COR-L47 (cell line): Measurements from ENCODE around the gene RALB.
"Not testable (repeated sequence)": the region's sequence is repeated elsewhere in the genome, so short reads cannot be mapped to it uniquely, and the experiment has no call there.

Experiments
- DNase-seq: peaks from one replicate; lab custom pipeline; 2025; lab: John Stamatoyannopoulos, UW

RALB gene

DNA sequence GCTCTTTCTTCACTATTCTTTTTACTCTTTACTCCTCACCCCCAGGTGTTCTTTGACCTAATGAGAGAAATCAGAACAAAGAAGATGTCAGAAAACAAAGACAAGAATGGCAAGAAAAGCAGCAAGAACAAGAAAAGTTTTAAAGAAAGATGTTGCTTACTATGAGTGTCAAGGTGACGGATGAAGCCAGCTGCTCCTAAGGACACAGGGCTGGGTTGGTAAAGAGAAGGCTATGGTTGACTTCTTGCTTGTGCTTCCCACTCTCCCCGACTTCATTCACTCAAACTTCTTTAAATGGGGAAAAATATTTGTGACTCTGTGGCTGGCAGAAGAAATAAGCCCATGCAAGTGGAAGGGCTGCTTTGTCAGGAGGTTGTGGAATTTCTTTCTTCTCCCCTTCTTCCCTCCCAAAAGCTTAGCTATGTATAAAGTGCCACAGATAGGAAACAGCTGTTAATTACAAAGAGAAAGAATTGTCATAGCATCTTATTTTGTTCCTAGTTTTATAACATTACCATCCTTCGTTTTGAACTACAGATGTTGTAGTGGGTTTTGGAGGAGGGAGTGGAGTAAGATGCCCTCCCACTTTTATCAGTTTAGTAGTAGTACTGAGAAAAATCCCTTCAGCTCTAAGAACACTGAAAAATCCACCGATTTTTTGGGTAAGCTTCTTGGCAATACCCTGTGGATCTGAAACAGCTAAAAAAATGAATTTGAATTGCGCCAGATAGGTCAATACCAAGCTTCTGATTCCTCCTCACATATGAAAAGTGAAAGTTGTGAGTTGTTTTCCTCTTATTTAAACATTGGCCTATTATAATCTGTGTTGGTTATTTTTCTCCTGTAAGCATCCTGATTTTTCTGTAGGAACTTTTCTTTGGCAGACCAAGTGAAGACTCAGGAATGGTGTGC lies 40.7 kb downstream of the RALB start:
- DNase-seq, result no peak

DNA sequence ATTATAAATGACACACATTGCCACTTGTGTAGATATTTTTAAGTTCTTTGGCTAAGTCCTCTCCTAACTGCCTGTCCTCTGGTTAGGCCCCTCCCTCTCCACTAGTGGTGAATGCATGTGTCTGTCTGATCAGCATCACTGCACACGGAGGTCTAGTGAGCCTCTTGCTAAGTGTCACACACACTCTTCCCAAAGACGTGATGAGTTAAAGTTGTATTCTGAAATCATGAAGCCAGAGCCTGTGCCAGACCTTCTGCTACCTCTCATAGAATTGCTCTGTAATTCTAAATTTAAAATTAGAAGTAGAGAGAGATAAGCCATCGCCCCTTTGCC lies 41.3 kb downstream of the RALB start:
- DNase-seq, result no peak

DNA sequence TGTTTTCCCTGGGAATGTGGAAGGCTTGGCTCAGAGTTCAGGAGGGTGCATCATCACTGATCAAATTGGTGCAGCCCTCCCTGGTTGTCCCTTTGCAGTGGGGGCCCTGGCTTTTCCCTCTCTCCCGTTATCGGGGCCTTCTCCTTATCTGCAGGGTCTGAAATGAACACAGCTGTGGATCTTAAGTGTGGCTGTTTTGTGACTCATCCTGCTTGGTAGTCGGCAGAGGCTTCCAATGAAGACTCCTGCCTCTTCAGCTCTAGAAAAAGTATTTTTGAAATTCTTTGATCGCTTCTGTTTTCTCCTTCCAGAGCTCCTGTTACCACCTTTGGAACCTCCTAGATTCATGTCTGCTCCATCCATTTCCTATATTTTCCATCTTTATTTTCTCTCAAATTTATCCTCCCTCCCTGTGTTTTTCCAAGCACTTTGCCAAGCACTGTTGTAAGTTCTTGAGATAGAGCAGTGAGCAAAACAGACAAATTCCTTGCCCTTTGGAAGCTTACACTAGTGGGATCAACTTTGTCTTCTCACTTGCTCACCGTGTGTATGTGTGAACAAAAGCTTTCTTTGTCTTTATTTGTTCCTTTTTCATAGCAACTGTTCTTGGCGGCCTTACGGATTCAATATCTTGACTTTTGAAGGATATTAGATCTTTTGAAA lies 45.7 kb downstream of the RALB start:
- no peak for DNase-seq

DNA sequence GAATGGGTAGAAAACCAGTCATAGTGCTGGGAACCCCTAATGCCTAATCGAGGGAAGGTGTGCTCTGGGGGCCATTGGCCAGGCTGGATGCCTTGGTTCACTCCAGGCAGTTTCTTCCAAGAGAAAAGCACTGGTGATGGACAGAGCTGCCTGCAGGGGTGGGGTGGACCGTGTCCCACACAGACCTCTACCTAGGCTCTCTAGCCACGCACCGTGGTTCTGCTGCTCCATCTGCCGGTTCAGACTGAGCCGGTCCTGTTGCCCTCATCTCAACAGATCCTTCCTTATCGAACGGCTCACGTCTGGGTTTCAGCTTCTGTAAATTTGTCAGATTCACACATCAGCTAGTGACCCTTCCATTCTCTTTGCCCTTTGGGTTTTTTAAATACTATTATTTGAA lies 46.4 kb downstream of the RALB start:
- no peak for DNase-seq

DNA sequence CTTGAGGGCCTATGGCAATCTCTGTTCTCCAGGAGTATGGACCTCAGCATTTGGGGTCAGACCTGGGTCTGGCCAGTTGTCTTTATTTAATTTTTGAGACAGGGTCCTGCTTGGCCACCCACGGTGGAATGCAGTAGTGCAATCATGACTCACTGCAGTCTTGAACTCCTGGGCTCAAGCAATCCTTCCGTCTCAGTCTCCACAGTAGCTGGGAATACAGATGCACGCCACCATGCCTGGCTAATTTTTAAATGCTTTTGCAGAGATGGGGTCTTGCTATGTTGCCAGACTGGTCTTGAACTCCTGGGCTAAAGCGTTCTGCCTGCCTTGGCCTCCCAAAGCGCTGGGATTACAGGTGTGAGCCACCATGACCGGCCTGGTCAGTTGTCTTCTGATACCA lies 46.9 kb downstream of the RALB start:
- no peak for DNase-seq

DNA sequence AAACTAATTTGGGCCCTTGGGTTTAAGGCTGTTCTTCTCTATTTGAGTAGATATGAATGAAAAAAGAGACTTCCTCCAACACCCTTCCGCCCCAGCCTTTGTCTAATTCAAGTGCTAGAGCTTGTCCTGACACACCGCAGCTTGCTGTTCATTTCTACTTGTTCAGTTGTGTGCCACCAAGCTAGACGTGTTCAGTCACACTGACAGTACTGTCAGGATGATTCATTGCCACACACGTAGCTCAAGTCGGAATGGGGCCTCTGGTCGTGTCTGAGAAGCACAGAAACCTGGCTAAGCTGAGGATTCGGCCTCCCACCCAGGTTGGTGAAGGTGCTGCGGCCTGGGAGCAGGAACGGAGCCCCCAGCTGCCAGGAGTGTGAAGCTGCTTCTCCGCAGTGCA lies 47.7 kb downstream of the RALB start:
- no peak for DNase-seq

DNA sequence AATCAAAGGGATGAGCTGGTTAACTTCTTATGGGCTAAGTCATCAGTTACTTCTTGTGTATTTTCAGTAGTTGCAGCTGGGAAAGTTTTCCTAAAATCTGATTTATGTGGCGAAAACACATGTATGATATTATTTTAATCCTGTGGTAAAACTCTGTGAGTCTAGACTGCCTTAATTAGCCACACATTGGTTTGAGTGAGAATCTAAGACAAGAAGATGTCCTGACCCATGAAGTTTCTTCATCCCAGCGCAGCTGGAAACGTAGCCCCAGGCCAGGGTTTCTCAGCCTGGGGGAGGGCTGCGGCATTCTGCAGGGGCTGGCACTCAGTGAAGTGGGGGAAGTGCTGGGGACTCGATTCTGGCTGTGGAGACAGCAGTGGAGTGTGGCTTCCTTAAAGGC lies 48.6 kb downstream of the RALB start:
- DNase-seq, result no peak

DNA sequence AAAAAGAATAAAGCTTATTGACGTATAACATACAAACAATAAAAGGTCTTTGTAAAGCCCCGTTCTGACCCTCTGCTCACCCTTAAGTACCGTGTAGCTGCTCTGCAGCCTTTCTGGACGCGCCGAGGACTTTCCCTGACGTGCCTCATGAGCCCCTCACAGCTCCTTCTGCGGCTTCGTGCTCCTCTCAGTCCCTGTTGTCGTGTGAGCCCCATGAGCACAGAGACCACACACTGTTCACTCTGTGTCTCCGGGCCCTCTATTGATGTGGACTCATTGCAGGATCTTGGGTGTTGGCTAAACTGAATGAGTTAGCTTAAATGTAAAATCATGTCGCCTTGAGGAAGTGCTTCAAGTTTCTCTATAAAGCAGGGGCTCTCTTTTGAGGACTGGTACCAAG lies 49.6 kb downstream of the RALB start:
- no peak for DNase-seq

DNA sequence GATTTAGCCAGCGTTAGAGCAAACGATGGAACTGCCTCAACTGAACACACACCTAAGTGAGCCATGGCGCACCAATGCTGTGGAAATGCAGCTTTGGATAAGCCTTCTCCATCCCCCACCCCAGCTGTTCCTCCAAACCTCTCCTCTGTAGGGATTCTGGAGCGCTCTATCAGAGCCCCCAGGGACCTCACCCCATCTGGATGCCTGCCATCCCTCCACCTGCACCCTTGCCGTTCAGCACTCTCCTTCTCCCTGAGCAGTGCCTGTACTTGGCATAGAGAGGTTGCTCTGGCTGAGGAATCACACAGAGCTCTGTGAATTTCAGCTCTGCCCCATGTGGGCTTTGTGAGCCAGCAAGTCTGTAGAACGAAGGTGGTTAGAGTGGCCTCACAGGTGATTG lies 50.5 kb downstream of the RALB start:
- DNase-seq, result no peak

DNA sequence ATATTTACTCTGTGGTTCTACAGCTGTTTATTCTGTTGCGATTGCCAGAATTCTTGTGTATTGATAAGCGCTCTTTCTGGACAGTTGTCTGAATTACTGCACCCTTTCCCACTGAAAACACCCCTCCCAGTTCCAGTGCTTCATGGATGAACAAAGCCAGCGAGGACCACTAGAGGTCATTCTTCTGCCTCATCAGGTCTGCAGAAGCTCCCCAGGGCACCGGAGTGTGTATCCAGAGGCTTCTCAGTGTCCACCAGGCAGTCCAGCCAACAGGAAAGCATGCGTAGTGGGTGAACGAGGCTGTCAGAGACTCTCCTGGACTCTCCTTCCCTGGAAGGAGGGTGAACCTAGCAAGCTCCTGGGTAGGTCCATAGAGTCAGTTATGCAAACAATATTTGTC lies 52.6 kb downstream of the RALB start:
- DNase-seq, result peak; percentile 21

DNA sequence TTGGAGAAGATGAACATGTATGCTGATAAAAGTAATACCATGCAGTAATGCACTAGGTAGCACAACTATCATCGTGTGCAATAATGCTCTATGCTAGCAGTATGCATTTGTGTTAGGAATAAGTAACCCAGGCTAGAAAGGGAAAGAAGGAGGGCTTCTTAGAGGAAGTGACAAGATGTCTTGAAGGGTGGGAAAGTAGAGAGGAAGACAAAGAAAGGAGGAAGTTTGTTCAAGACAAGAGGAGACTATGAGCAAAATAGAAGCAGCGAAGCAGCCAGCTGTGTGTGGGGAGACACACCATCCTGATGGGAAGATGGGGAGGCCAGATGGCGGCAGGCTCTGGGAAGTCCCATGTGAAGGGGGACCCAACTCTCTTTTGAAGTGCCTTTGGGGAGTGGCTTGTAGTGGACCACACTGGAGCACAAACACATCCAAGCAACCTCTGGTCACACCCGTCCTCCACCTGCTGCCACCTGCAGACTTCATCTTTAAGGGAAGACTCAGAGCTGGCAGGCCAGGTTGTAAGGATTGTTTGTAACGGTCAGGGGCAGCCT lies 53.4 kb downstream of the RALB start:
- no peak for DNase-seq

DNA sequence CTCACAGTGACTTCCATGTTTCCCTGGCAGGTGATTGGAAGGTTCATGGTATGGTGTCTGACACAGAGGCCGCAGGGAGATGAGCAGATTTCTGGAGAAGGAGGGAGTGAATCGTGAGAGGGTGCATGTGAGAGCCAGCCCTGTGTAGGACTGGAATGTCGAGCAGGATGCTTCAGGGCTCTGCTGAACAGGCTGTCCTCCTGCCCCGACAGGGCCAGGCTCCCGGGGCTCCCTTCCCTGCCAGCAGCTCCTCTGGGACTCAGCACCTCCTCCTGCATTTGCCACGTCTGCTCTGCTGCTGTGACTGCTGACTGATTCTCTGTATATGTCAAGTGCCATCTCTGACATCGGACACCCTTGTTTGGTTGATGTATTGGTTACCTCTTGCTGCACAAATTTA lies 54.8 kb downstream of the RALB start:
- no peak for DNase-seq

DNA sequence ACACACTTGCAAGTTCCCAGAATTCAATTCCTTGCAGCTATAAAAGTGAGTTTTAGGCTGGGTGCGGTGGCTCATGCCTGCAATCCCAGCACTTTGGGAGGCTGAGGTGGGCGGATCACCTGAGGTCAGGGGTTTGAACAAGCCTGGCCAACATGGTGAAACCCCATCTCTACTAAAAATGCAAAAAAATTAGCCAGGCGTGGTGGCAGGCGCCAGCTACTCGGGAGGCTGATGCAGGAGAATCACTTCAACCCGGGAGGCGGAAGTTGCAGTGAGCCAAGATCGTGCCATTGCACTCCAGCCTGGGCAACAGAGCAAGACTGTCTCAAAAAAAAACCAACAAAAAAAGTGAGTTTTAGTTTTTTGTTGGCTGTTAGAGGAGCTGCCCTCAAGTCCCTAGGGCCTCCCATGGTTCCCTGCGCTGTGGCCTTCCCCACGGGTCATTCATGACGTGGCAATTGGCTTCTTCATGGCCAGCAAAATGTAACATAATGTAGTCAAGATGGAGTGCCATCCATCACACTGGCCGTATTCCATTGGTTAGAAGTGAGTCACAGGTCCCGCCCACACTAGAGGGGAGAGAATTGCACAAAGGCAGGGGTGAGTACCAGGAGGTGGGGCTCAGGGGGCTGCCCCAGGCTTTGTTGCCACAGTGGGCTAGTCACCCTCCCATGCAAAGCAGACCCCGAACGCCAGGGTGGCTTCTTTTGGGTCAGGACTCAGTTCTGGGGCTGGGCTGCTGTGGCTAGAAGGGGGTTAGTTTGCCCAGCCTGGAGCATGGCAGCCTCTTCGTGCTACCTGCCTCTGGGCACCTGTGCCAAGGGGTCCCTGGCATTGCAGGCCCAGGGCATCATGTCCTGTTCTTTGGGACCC lies 55.6 kb downstream of the RALB start:
- DNase-seq, result no peak

DNA sequence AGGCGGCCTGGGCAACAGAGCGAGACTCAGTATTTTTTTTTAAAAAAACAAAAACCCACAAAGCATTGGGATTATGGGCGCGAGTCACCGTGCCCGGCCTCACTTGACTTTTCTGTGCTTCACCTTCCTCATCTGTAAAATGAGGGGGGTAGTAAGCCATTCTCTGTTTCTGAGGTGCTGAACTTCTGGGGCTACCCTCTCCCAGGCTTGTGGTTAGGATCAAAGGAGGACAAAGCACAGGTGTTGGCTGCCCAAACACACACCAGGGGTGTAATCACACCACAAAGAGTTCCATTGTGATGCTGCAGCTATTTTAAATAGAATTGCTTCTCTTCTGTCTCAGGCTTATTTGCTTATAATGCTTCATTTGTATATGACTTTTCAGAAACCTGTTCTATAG lies 57.5 kb downstream of the RALB start:
- DNase-seq, result peak; percentile 38

DNA sequence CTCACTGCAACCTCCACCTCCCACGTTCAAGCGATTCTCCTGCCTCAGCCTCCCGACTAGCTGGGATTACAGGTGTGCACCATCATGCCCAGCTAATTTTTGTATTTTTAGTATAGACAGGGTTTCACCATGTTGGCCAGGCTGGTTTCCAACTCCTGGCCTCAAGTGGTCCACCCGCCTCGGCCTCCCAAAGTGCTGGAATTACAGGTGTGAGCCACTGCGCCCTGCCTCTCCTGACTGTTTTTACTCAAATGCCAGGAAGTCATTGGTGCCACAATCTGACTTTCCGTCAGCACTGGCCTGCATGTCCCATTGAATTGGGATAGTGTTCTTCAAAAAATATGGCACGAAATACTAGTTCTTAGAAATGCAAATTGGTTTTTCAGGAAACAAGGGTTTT lies 58.2 kb downstream of the RALB start:
- DNase-seq, result not testable (repeated sequence)

DNA sequence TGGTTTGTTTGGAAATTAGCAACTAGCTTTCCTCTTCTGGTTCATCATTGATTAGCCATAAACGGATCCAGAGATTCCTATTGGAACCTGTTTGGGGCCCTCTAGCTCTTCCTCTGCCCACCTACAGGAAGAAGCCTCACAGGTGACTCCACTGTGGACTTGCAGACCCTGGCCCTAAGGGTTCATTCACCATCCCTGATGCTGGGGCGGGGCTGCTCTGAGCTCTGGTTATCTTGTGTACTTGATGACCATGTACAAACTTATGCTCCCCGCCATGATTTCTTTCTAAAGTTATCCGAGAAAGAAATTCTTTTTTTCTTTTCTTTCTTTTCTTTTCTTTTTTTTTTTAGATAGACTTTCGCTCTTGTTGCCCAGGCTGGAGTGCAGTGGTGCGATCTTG lies 59.4 kb downstream of the RALB start:
- no peak for DNase-seq

DNA sequence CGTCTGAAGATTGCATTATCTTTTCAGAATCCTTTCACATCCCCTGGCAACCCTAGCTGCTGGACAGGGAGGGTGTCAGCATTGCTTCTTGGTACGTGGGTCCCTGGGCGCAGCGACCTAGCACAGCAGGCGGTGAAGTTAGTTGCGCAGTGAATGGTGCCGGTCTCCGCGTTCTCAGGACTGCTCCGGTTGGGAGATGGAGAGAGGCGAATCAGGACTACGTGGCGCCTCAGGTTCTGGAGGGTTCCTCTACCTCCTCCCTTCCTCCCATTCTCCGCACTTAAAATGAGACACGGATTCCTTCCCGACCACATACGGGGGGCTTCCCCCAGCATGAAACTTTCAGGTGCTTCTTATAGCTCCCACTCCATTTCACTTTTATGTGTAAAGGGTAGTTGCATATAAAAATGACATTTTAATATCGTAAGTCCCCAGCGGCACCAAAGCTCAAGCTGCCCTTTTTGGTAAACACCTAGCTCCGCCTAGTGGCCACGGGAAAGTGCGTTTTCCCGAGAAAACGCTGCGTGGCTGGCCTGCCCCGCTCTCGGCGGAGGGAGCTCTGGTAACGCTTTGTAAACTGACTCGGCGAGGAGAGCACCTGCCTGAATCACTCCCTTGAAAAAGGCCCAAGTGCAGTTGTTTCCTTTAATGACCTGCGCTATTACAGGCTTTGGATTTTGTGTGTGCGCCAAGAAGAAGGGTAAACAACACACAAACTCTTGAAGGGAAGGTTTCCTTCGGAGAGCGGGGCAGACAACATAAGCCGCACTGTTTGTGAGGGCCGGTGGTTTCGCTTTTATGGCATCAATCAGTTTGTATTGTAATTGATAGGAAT lies 60.4 kb downstream of the RALB start:
- peak; percentile 82 for DNase-seq

DNA sequence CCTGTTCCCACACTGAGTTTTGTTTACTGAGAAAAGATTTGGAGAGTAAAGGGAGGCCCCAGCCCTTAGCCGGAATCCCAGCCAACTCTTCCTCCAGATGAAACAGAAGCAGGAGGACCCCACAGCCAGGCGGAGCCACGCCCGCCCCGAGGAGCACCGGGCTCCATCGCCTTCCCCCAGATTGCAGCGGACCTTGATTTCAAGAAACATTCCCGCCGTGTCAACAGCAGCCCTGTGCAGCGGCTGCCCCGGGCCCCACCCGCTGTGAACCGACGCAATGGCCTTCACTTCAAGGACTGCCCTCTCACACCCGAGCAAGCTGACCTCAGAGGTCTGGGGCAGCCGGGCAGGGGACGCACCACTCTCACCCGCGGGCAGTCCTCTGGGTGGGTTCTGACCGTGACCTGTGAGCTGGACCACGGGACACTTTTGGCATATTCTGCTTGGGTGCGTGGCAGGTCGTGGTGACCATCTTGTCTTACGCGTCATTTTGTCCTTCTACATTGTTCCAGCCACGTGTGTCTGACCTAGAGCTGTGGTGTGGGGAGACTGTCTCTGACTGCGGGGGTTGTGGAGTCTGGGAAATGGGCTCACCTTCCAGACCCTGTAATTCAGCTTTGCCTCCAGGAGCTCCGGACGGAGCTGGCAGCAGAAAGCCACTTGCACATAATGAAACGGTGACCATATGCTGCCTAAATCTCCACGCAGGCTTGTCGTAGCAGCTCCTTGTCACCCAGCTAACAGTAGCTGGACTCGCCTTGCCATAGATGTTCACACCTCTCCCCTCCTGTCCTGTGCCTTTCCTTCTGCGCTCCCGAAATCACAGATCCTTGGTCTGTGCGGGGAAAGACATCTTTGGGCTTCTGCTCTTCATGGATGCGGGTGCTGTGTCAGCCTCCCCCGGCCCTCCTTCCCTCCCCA lies 61.3 kb downstream of the RALB start:
- no peak for DNase-seq

DNA sequence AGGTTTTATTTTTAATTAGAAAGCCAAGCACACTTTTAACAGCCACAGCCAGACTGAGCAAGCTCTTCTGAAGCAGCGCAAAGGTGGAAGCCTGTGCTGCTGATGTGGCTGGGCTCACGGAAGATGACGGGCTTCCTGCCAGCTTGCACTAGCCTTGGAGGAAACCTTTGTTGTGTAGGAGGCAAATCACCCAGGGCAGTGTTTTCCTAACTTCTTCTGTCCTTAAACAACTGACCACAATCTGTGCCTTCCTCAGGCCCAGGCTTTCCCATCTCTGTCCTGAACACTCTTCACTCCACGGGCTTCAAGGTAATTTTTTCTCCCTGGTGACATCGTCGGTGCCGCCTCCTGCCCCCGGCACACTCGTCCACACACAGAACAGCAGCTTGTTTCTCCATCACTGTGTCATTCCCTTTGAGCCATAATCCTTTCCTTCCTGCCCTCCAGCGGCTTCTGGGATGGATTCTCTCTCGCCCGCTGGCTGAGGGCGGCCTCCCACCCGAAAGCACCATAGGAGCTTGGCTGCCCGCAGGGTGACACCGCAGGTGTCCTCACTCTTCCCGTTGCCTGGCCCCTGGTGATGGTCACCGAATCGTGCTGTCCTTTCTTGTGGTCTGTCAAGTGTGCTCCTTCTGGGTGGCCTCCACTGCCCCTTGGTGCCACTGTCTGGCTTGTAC lies 62.2 kb downstream of the RALB start:
- DNase-seq, result no peak
